Nephron progenitor cell (in vitro differentiated cells): ENCODE data around the gene COL27A1.

ENCODE experiments used
- DNase-seq: peaks from one replicate; pipeline ENCODE4 v3.0.0; 2021
- H3K27ac Mint-ChIP-seq: 2 replicates; pipeline ENCODE4 v1.8.0; 2021; ENCODE audit warnings: mild to moderate bottlenecking, moderate library complexity, mixed read lengths
- H3K27me3 Mint-ChIP-seq: 2 replicates; pipeline ENCODE4 v1.8.0; 2021; ENCODE audit warnings: mild to moderate bottlenecking, low read depth, mixed read lengths; ENCODE audit not compliant: poor library complexity
- H3K36me3 Mint-ChIP-seq: 2 replicates; pipeline ENCODE4 v1.8.0; 2021; ENCODE audit warnings: low read depth, mixed read lengths
- H3K4me1 Mint-ChIP-seq: 2 replicates; pipeline ENCODE4 v1.8.0; 2021; ENCODE audit warnings: mixed read lengths
- H3K4me3 Mint-ChIP-seq: 2 replicates; pipeline ENCODE4 v1.8.0; 2021; ENCODE audit warnings: mild to moderate bottlenecking, moderate library complexity, mixed read lengths
- H3K9me3 Mint-ChIP-seq: 2 replicates; pipeline ENCODE4 v1.8.0; 2021; ENCODE audit warnings: mild to moderate bottlenecking, moderate library complexity, mixed read lengths
- TF ChIP-seq, protein P1 (sequence below): fragments of 200-600 bp; sonication (generic); IDR thresholded peaks from 2 replicates; pipeline ENCODE4 v1.5.0; 2021; ENCODE audit warnings: antibody characterized with exemption

The COL27A1 gene

DNA sequence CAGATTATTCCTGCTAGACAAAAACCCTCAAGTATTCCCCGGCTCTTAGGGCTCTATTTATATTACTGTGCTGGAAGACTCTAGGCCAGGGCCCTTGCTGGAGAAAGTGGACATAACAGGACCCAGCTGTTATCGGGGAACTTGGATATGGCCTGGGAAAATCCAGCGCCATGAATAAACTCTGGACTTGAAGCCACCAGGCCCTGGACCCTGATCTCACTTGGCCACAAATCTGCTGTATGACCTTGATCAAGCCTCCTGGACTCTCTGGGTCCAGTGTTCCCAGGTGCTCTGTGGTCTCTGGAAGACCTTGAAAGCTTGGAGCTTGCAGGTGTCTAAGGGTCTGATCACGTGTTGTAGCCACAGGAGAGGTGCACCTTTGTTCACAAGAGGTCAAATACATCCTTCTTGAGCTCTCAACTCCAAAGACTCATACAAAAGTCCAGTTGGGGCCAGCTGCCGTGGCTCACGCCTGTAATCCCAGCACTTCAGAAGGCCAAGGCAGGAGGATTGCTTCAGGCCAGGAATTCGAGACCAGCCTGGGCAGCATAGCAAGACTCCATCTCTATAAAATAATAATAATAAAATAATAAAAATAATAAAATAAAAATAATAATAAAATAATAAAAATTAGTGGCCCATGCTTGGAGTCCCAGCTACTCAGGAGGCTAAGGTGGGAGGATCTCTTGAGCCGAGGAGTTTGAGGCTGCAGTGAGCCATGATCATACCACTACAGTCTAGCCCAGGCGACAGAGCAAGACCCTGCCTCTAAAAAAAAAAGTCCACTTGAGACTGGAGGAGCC is 26.5 kb downstream of the COL27A1 start:
- Mint-ChIP-seq H3K9me3 (no peaks in the 10 kb centered on the region), H3K27me3 (peaks cover 4% of the 10 kb centered on the region), H3K36me3 (peaks cover 13% of the 10 kb centered on the region), H3K4me3 (no peak overlapping the region), H3K4me1 (peaks cover 36% of the 10 kb centered on the region), H3K27ac (no peak overlapping the region)
- TF ChIP-seq, protein P1, sequence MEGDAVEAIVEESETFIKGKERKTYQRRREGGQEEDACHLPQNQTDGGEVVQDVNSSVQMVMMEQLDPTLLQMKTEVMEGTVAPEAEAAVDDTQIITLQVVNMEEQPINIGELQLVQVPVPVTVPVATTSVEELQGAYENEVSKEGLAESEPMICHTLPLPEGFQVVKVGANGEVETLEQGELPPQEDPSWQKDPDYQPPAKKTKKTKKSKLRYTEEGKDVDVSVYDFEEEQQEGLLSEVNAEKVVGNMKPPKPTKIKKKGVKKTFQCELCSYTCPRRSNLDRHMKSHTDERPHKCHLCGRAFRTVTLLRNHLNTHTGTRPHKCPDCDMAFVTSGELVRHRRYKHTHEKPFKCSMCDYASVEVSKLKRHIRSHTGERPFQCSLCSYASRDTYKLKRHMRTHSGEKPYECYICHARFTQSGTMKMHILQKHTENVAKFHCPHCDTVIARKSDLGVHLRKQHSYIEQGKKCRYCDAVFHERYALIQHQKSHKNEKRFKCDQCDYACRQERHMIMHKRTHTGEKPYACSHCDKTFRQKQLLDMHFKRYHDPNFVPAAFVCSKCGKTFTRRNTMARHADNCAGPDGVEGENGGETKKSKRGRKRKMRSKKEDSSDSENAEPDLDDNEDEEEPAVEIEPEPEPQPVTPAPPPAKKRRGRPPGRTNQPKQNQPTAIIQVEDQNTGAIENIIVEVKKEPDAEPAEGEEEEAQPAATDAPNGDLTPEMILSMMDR = no peak
- DNase-seq = no peak

DNA sequence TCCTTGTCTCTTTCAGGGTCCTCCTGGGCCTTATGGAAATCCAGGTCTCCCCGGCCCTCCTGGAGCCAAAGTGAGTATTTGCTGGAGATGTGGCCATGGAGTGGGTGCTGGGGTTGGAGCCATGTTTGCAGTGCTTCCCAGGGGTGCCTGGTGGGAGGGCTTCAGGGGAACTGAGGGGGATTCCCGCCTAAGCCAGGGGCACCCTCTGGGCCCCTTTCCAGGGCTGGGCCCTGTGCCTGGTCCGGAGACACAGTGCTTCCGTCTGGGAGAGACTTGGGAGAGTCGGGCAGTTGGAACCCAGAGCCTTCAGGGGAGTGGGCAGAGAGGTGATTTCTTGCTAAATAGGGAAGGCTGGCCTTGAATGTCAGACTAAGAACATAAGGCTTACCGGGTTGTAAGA is 27.7 kb downstream of the COL27A1 start:
- peaks cover 5% of the 10 kb centered on the region for H3K9me3 Mint-ChIP-seq
- TF ChIP-seq, protein P1 = no peak
- H3K27ac Mint-ChIP-seq = no peak overlapping the region
- no peak for DNase-seq
- no peak overlapping the region for H3K4me3 Mint-ChIP-seq
- H3K4me1 Mint-ChIP-seq = peaks cover 27% of the 10 kb centered on the region
- peaks cover 25% of the 10 kb centered on the region for H3K36me3 Mint-ChIP-seq
- peaks cover under 1% of the 10 kb centered on the region for H3K27me3 Mint-ChIP-seq

DNA sequence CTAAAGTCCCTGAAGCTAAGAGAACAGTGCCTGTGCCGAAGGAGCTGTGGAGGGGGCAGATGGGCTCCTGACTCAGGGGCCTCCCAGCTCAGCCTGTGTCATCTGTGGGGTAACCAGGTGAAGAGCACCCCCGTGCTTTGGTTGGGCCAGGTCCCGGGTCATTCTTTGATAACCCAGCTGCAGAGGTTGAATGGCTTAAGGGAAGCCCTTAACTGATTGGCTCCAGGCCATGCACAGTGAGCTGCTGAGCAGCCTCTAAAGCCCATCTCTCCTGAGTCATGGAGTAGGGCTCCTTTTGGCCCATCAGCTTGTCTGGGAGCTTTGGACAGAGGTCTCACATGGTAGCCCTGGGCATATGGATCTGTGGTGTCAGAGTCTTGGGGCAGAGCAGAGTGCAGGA is 28.7 kb downstream of the COL27A1 start:
- no peak for DNase-seq
- H3K27ac Mint-ChIP-seq = no peak overlapping the region
- peaks cover 35% of the 10 kb centered on the region for H3K36me3 Mint-ChIP-seq
- TF ChIP-seq, protein P1 = no peak
- no peaks in the 10 kb centered on the region for H3K27me3 Mint-ChIP-seq
- H3K4me3 Mint-ChIP-seq = no peak overlapping the region
- H3K4me1 Mint-ChIP-seq = peaks cover 27% of the 10 kb centered on the region
- peaks cover 14% of the 10 kb centered on the region for H3K9me3 Mint-ChIP-seq

DNA sequence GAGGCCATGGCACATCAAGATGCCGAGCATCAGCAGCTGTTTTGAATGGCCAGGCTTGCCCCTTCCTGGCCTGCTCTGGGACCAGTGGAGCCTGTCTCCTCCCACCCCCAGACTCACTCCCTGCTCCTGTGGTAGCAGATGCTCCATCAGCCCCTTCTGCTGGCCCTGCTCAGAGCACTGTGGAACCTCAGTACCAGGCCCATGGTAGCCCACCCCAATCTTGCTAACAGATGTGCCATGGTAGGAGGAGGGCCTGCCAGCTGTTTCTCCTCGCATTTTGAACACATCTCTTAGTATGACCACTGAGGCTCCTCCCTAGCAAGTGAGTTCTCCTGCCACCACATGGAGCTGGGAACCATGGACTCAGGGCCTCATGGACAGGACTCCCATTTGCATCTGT is 29.5 kb downstream of the COL27A1 start:
- Mint-ChIP-seq H3K27ac (no peak overlapping the region), H3K4me3 (no peak overlapping the region), H3K4me1 (peaks cover 27% of the 10 kb centered on the region), H3K36me3 (peaks cover 39% of the 10 kb centered on the region), H3K27me3 (no peaks in the 10 kb centered on the region), H3K9me3 (peaks cover 20% of the 10 kb centered on the region)
- TF ChIP-seq, protein P1 = no peak
- no peak for DNase-seq

DNA sequence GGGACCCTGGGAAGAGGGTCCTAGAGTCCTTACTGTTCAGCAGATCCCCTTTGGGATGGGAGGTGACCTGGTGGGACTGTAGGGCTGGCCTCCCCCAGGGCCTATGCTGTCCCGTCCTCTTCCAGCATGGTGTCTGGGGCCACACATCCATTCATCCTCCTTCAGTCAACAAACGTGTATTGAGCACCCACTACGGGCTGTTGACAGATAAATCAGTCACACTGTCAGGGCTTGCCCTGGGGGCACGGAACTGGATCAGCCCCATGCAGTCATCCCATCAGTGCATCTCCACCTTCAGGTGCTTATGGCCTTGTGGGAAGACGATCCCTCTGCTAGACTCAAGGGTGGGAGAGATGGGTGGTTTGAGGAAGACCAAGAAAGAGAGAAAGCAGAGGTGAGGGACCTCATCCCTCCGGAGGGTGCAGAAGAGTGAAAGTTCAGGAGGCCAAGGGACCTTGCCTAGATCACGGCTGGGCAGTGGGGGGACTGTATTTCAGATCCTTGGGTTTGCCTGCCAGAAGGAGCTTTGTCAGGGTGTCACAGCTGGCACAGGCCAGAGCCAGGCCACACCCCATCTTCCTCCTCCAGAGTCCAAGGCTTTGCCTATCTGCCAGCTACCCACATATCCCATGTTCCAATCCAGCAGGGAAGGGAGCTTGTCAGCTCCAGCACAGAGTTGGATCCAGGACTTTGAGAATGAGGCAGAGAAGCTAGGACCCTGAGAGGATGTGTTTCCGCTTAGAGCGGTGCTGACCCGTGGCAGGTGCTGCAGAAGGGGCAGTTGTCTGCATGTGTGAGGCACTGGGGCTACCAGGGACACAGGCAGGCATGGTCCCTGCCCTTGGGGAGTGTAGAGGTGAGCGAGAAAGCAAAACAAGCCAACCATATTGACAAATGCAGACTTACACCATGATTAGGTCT is 30.5 kb downstream of the COL27A1 start:
- Mint-ChIP-seq H3K4me3 (no peak overlapping the region), H3K9me3 (peaks cover 30% of the 10 kb centered on the region), H3K27me3 (no peaks in the 10 kb centered on the region), H3K36me3 (peaks cover 49% of the 10 kb centered on the region), H3K4me1 (peaks cover 22% of the 10 kb centered on the region), H3K27ac (peak overlapping the region; percentile 16)
- TF ChIP-seq, protein P1 = no peak
- DNase-seq = no peak
